RWPE1 (cell line): ENCODE results near the gene CYP19A1.
"Not testable (repeated sequence)": the region's sequence is repeated elsewhere in the genome, so short reads cannot be mapped to it uniquely, and the experiment has no call there.

Source experiments
- CTCF ChIA-PET: fragments of 350-600 bp; sonication (Branson Sonifier 250); formaldehyde crosslinking; extraction: SDS; loops from one replicate; lab custom pipeline; 2021; lab: Yijun Ruan, JAX
- POLR2A ChIA-PET: fragments of 400-600 bp; formaldehyde crosslinking; extraction: SDS; loops from one replicate; lab custom pipeline; 2020; ENCODE audit warnings: antibody characterized with exemption; ENCODE audit not compliant: low non-redundant PET; lab: Yijun Ruan, JAX
- DNase-seq: peaks from one replicate; pipeline ENCODE4 v3.0.0; 2012; ENCODE audit warnings: low spot score
- H3K27ac ChIP-seq: fragments of 450-650 bp; 2 replicates; pipeline ENCODE4 v1.5.1; 2017
- TF ChIP-seq, protein P1 (sequence below): fragments of 450-650 bp; conservative IDR thresholded peaks from 2 replicates; pipeline ENCODE4 v1.5.1; 2017; ENCODE audit warnings: low read depth, mild to moderate bottlenecking

CYP19A1 gene

DNA sequence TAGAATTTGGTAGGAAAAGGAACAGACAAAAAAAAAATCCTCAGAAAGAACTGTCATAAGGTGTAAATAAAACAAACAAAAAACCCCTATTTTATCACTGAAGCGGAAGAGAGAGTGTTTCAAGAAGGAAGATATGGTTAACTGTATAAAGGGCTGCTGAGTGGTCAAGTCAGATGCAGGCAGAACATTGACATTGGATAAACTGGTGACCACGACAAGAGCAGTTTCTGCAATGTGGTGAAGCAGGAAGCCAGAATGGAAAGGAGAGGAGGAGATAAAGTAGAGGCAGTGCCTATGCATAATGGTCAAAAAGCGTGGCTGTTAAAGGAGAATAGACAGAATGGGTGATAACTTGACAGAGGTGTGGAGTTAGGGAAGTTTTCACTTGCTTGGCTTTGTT lies 75.3 kb downstream of the CYP19A1 start:
- POLR2A ChIA-PET = no interaction called here
- TF ChIP-seq, protein P1, sequence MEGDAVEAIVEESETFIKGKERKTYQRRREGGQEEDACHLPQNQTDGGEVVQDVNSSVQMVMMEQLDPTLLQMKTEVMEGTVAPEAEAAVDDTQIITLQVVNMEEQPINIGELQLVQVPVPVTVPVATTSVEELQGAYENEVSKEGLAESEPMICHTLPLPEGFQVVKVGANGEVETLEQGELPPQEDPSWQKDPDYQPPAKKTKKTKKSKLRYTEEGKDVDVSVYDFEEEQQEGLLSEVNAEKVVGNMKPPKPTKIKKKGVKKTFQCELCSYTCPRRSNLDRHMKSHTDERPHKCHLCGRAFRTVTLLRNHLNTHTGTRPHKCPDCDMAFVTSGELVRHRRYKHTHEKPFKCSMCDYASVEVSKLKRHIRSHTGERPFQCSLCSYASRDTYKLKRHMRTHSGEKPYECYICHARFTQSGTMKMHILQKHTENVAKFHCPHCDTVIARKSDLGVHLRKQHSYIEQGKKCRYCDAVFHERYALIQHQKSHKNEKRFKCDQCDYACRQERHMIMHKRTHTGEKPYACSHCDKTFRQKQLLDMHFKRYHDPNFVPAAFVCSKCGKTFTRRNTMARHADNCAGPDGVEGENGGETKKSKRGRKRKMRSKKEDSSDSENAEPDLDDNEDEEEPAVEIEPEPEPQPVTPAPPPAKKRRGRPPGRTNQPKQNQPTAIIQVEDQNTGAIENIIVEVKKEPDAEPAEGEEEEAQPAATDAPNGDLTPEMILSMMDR = no peak

DNA sequence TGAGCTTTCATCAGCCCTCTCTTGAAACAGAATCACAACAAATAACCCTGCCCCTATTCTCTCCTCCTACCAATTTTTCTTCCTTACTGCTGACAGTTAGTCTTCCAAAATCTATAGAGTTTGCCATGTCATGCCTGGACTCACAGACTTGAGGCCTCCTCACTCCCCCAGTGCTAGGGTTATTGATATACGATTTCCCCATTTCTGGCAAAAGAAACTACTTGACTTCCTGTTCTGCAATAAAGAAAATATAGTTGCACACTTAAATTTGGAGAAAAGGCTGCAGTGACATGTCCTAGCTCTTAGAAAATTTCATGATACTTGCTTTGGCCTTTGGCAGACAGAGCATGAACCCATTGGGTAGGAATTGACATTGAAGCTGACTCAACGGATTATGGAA lies 75.9 kb downstream of the CYP19A1 start:
- DNase-seq = no peak
- ChIA-PET CTCF (no interaction called here), POLR2A (no interaction called here)
- H3K27ac ChIP-seq = no peak overlapping the region
- TF ChIP-seq, protein P1 = no peak

More for the DNA sequence above, 75.3 kb downstream of the CYP19A1 start:
- DNase-seq = no peak
- CTCF ChIA-PET = no interaction called here
- H3K27ac ChIP-seq = no peak overlapping the region

DNA sequence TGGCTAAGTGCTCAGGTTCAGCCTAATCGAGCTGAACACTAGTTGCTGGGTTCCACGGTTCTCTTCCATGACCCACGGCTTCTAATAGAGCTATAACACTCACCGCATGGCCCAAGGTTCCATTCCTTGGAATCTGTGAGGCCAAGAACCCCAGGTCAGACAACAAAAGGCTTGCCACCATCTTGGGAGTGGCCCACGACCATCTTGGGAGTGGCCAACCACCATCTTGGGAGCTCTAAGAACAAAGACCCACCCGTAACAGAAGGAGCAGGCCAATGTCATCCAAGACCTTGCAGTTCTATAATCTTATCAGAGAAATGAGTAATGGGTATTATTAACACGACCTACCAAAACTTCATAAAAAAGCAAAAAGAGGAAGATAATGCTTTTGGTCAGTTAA lies 77.3 kb downstream of the CYP19A1 start:
- CTCF ChIA-PET = interaction anchor here (0.5 to 1.0 kb wide), 2 partner anchors 20 to 58 kb away, joined by 4 to 5 read pairs; no protein-coding TSS in a partner anchor
- H3K27ac ChIP-seq, DNase-seq, POLR2A ChIA-PET: not testable (repeated sequence)

DNA sequence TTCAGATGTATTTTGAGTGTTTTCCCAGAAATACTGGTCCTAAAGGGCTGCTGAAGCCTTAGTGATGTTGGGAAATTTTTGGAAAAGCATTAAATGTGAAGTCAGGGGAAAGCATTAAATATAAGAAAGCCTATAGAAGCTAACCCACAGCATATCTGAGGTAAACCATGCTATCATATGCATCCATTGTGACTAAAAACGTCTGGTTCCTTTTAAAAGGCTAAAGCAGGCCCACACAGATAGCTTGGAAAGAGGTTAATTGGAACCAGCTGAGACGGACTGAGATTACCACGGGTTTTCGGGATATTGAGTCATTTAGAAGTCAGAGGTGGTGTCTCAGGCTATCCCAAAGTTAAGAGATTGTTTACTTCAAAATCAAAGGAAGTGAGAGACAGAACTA lies 78.2 kb downstream of the CYP19A1 start:
- DNase-seq = no peak
- TF ChIP-seq, protein P1 = no peak
- ChIA-PET CTCF (no interaction called here), POLR2A (no interaction called here)
- no peak overlapping the region for H3K27ac ChIP-seq

DNA sequence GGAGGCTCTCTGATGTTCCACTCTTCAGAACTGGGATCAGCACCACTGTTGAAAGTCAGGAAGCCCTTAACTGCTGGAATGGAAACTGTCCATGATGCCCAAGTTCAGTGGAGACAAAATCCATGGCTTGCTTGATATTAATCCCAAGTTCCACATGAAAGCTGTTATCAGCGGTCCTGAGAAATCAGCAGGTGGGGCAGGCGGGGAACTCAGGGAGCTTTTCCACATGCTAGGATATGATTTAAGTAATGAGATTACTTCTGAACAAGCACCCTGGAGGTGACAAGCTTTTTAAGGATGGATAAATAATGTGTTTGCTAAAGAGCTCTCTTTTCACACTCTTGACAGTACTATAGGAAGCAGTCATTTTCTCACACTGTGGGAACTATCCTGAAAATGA lies 82.9 kb downstream of the CYP19A1 start:
- no peak overlapping the region for H3K27ac ChIP-seq
- no peak for DNase-seq
- CTCF ChIA-PET = interaction anchor here (0.7 kb wide), 1 partner anchor 63 kb away, joined by 4 read pairs; no protein-coding TSS in a partner anchor
- POLR2A ChIA-PET = no interaction called here
- TF ChIP-seq, protein P1 = no peak

DNA sequence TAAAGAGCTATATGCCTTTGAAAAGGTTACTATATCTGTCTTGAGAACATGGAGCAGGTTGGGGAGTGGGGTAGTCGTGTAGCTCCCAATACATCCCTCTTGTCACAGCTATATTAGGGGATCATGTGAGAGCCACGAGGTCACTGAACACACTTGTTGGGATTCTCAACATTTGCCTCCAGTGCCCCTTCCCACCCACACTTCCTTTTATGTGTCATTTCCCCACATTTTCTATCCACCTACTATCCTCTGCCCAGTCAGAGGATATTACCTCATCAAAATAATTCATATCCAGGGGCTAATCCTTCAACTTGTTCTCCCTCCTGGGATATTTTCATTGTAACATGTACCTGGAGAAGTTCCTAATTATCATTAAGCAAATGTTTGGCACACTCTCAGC lies 85.0 kb downstream of the CYP19A1 start:
- no peak overlapping the region for H3K27ac ChIP-seq
- TF ChIP-seq, protein P1 = no peak
- POLR2A ChIA-PET = no interaction called here
- CTCF ChIA-PET = interaction anchor here (0.9 kb wide), 1 partner anchor 127 kb away, joined by 4 read pairs; no protein-coding TSS in a partner anchor
- no peak for DNase-seq

DNA sequence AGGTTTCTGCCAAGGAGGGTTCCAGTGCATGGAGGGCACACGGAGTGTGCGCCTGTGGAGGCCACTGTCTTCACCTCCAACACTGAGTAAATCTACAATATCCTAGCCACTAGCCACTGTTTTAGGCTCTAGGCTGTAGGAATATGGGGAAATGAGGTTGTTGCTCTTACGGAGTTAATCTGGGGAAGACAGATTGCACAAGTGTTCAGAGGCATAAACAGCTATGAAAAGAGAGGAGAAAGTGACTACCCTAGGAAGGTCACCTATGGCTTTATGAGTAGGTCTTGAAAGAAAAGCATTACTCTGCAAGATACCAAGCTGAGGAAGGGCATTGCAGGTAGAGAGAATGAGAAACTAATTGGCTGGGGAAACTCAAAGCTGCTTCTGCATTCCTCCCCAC lies 85.7 kb downstream of the CYP19A1 start:
- CTCF ChIA-PET = interaction anchor here (0.9 kb wide), 1 partner anchor 128 kb away, joined by 4 read pairs; no protein-coding TSS in a partner anchor
- TF ChIP-seq, protein P1 = no peak
- POLR2A ChIA-PET = no interaction called here
- H3K27ac ChIP-seq = no peak overlapping the region
- DNase-seq = no peak
